H1 (cell line): ENCODE measurements around the gene MMP24OS. TPM values are rescaled to one million over a fixed set of nuclear protein-coding genes. Genes with fewer than 3 reads are reported as not detected.

Source experiments
- CTCF ChIA-PET: fragments of 300-600 bp; sonication (Branson Sonifier 250); formaldehyde crosslinking; loops from one replicate; lab custom pipeline; 2021; ENCODE audit not compliant: partially characterized antibody; lab: Charles Lee
- POLR2A ChIA-PET: fragments of 300-600 bp; sonication (Branson Sonifier 250); formaldehyde crosslinking; loops from one replicate; lab custom pipeline; 2021; ENCODE audit warnings: inconsistent platforms; ENCODE audit not compliant: partially characterized antibody; lab: Charles Lee
- DNase-seq, 2 experiments: peaks; one replicate each; pipeline versions ENCODE4 v3.0.0 to v3.0.0-alpha.2; 2010 to 2022; ENCODE audit warnings: low spot score in 2 of 2, low read depth in 1 of 2, mixed read lengths in 1 of 2
- FAIRE-seq: peaks from 2 replicates; lab custom pipeline; 2011; peaks lifted over from hg19 to GRCh38; lab: Jason Lieb, UNC
- H2AFZ ChIP-seq: 2 replicates; pipeline ENCODE4 v1.8.1; 2012; ENCODE audit warnings: low read length, inconsistent platforms
- H2AK5ac ChIP-seq: 2 replicates; pipeline ENCODE4 v1.6.1; 2013; ENCODE audit warnings: low read depth, low read length
- H2BK120ac ChIP-seq: replicated peaks from 2 replicates; pipeline ENCODE3; 2013; ENCODE audit warnings: low read depth, low read length, inconsistent platforms
- H2BK12ac ChIP-seq: 2 replicates; pipeline ENCODE4 v1.6.1; 2013; ENCODE audit warnings: low read depth, low read length
- H2BK15ac ChIP-seq: 2 replicates; pipeline ENCODE4 v1.6.1; 2013; ENCODE audit warnings: low read length
- H2BK20ac ChIP-seq: 2 replicates; pipeline ENCODE4 v1.6.1; 2013; ENCODE audit warnings: low read length
- H2BK5ac ChIP-seq: 2 replicates; pipeline ENCODE4 v1.6.1; 2013; ENCODE audit warnings: low read depth, low read length
- H3K14ac ChIP-seq: 2 replicates; pipeline ENCODE4 v1.6.1; 2013; ENCODE audit warnings: inconsistent platforms; ENCODE audit not compliant: insufficient read length
- H3K18ac ChIP-seq: 2 replicates; pipeline ENCODE4 v1.6.1; 2013; ENCODE audit warnings: low read length; ENCODE audit errors: extremely low read depth
- H3K23ac ChIP-seq: 2 replicates; pipeline ENCODE4 v1.6.1; 2013; ENCODE audit warnings: inconsistent platforms; ENCODE audit not compliant: insufficient read length
- H3K23me2 ChIP-seq: 2 replicates; pipeline ENCODE4 v1.6.1; 2013; ENCODE audit warnings: low read depth, low read length
- H3K27ac ChIP-seq: 2 replicates; pipeline ENCODE4 v1.6.1; 2011; ENCODE audit warnings: low read depth, low read length, inconsistent platforms
- H3K27me3 ChIP-seq, 4 experiments: replicated peaks in 1 of 4; 1 replicate in 1 of 4; 2 replicates in 3 of 4; pipeline versions ENCODE4 v1.6.1 to v1.8.1; 2011 to 2013; ENCODE audit warnings: low read length in 3 of 4, mild to moderate bottlenecking in 3 of 4, inconsistent platforms in 2 of 4, mixed read lengths in 2 of 4, moderate library complexity in 1 of 4; ENCODE audit not compliant: control insufficient read depth in 3 of 4, insufficient read depth in 3 of 4; ENCODE audit errors: extremely low read depth in 1 of 4
- H3K36me3 ChIP-seq, 4 experiments: 2 replicates each; pipeline versions ENCODE4 v1.6.1 to v1.8.1; 2011 to 2013; ENCODE audit warnings: mild to moderate bottlenecking in 4 of 4, low read length in 3 of 4, moderate library complexity in 2 of 4, control low read depth in 1 of 4, inconsistent platforms in 1 of 4; ENCODE audit not compliant: insufficient read depth in 4 of 4, control insufficient read depth in 2 of 4
- H3K4ac ChIP-seq: replicated peaks from 2 replicates; pipeline ENCODE3; 2013; ENCODE audit warnings: low read length, low read depth, mixed read lengths, inconsistent platforms; ENCODE audit not compliant: insufficient read length
- H3K4me1 ChIP-seq, 4 experiments: replicated peaks in 1 of 4; 1 replicate in 1 of 4; 2 replicates in 3 of 4; pipeline versions ENCODE4 v1.6.1 to v1.8.1; 2011 to 2013; ENCODE audit warnings: low read length in 3 of 4, inconsistent platforms in 2 of 4, mixed read lengths in 1 of 4; ENCODE audit not compliant: insufficient read depth in 4 of 4, control insufficient read depth in 3 of 4
- H3K4me2 ChIP-seq, 2 experiments: 2 replicates each; pipeline versions ENCODE4 v1.6.1 to v1.8.1; 2011 to 2013; ENCODE audit warnings: low read depth in 2 of 2, low read length in 2 of 2, control low read depth in 1 of 2, inconsistent platforms in 1 of 2, mild to moderate bottlenecking in 1 of 2; ENCODE audit not compliant: insufficient read depth in 1 of 2
- H3K4me3 ChIP-seq, 4 experiments: fragments of 200-600, 300-600 bp in 1 of 4; sonication (generic), shearing (Covaris generic), sonication (Bioruptor Twin) in 1 of 4; 2 replicates each; pipeline versions ENCODE4 v1.5.1 to v1.8.1; 2011 to 2016; ENCODE audit warnings: low read length in 4 of 4, low read depth in 3 of 4, control low read depth in 2 of 4, inconsistent platforms in 2 of 4, mild to moderate bottlenecking in 2 of 4, mixed read lengths in 1 of 4, moderate library complexity in 1 of 4; ENCODE audit not compliant: insufficient read depth in 2 of 4; ENCODE audit errors: extremely low read depth in 1 of 4
- H3K56ac ChIP-seq: replicated peaks from 2 replicates; pipeline ENCODE3; 2013; ENCODE audit warnings: low read depth, mild to moderate bottlenecking, mixed read lengths, low read length, inconsistent platforms; ENCODE audit not compliant: insufficient read length
- H3K79me1 ChIP-seq: 2 replicates; pipeline ENCODE4 v1.6.1; 2013; ENCODE audit warnings: low read depth, low read length, control low read depth
- H3K79me2 ChIP-seq, 2 experiments: 2 replicates each; pipeline versions ENCODE4 v1.6.1 to v1.8.1; 2012 to 2013; ENCODE audit warnings: low read length in 2 of 2, mild to moderate bottlenecking in 2 of 2, inconsistent platforms in 1 of 2; ENCODE audit not compliant: insufficient read depth in 2 of 2, control insufficient read depth in 1 of 2
- H3K9ac ChIP-seq, 4 experiments: replicated peaks in 1 of 4; 1 replicate in 1 of 4; 2 replicates in 3 of 4; pipeline versions ENCODE4 v1.6.1 to v1.8.1; 2011 to 2013; ENCODE audit warnings: low read depth in 3 of 4, low read length in 3 of 4, control low read depth in 2 of 4, mild to moderate bottlenecking in 2 of 4, moderate library complexity in 2 of 4, inconsistent platforms in 1 of 4; ENCODE audit errors: extremely low read depth in 1 of 4
- H3K9me3 ChIP-seq, 2 experiments: 2 replicates each; pipeline versions ENCODE4 v1.6.1 to v1.8.1; 2012 to 2013; ENCODE audit warnings: mild to moderate bottlenecking in 2 of 2, moderate library complexity in 2 of 2, control low read depth in 1 of 2, inconsistent platforms in 1 of 2, low read depth in 1 of 2, low read length in 1 of 2, mixed read lengths in 1 of 2; ENCODE audit not compliant: insufficient read depth in 2 of 2
- H4K20me1 ChIP-seq, 2 experiments: replicated peaks in 1 of 2; 2 replicates each; pipeline versions ENCODE3 to v1.8.1; 2011 to 2013; ENCODE audit warnings: inconsistent platforms in 2 of 2, low read length in 2 of 2, mild to moderate bottlenecking in 1 of 2; ENCODE audit not compliant: insufficient read depth in 2 of 2, control insufficient read depth in 1 of 2
- H4K5ac ChIP-seq: 2 replicates; pipeline ENCODE4 v1.6.1; 2013; ENCODE audit warnings: low read length, low read depth, mixed read lengths, inconsistent platforms; ENCODE audit not compliant: insufficient read length
- H4K8ac ChIP-seq: 2 replicates; pipeline ENCODE4 v1.8.0; 2013; ENCODE audit warnings: mild to moderate bottlenecking, moderate library complexity, low read length, inconsistent platforms; ENCODE audit not compliant: insufficient read depth; ENCODE audit errors: extremely low read depth
- H4K91ac ChIP-seq: replicated peaks from 2 replicates; pipeline ENCODE3; 2013; ENCODE audit warnings: low read length, mixed read lengths, inconsistent platforms; ENCODE audit not compliant: insufficient read length
- CREB1 ChIP-seq: IDR thresholded peaks from 2 replicates; pipeline ENCODE4 v1.6.1; 2012; ENCODE audit warnings: inconsistent platforms
- HDAC2 ChIP-seq, 2 experiments: fragments of 300-600 bp in 1 of 2; sonication (generic) in 1 of 2; IDR thresholded peaks; 2 replicates each; pipeline ENCODE4 v1.6.1; 2011 to 2012; ENCODE audit warnings: low read depth in 2 of 2, low read length in 2 of 2, mild to moderate bottlenecking in 2 of 2, moderate library complexity in 2 of 2, borderline replicate concordance in 1 of 2, inconsistent platforms in 1 of 2
- HDAC6 ChIP-seq: IDR thresholded peaks from one replicate; pipeline ENCODE4 v1.7.1; 2012; ENCODE audit warnings: low read depth, mild to moderate bottlenecking, inconsistent platforms, low read length, moderate library complexity
- JUN ChIP-seq: IDR thresholded peaks from 2 replicates; pipeline ENCODE4 v1.6.1; 2011; ENCODE audit warnings: low read depth, mild to moderate bottlenecking, improper control_type of control experiment, low read length
- JUND ChIP-seq: IDR thresholded peaks from 2 replicates; pipeline ENCODE4 v1.6.1; 2011; ENCODE audit warnings: mild to moderate bottlenecking, improper control_type of control experiment, low read length
- NANOG ChIP-seq: IDR thresholded peaks from 2 replicates; pipeline ENCODE4 v1.6.1; 2011; ENCODE audit warnings: low read length, low read depth, mild to moderate bottlenecking, inconsistent platforms; ENCODE audit not compliant: insufficient read depth, poor library complexity, severe bottlenecking
- PHF8 ChIP-seq: fragments of 200-600 bp; sonication (generic); conservative IDR thresholded peaks from 2 replicates; pipeline ENCODE4 v1.7.1; 2012; ENCODE audit warnings: low read depth, mild to moderate bottlenecking, inconsistent platforms, low read length, moderate library complexity
- SIRT6 ChIP-seq: IDR thresholded peaks from one replicate; pipeline ENCODE4 v1.7.1; 2012; ENCODE audit warnings: low read length, inconsistent platforms
- SP1 ChIP-seq: IDR thresholded peaks from 2 replicates; pipeline ENCODE4 v1.6.1; 2011; ENCODE audit warnings: low read depth, low read length
- SP2 ChIP-seq: IDR thresholded peaks from 2 replicates; pipeline ENCODE4 v1.6.1; 2012; ENCODE audit warnings: mild to moderate bottlenecking, low read length, inconsistent platforms
- TAF1 ChIP-seq: IDR thresholded peaks from 2 replicates; pipeline ENCODE4 v1.6.1; 2011; ENCODE audit warnings: mild to moderate bottlenecking, low read depth, low read length
- TAF7 ChIP-seq: optimal IDR thresholded peaks from 2 replicates; pipeline ENCODE3; 2011; ENCODE audit warnings: low read depth, mild to moderate bottlenecking, inconsistent platforms, low read length, moderate library complexity, borderline replicate concordance
- TBP ChIP-seq: IDR thresholded peaks from 2 replicates; pipeline ENCODE4 v1.6.1; 2011; ENCODE audit warnings: low read depth, low read length, improper control_type of control experiment
- WGBS, 2 experiments: shearing (Covaris generic) in 1 of 2; methylation state at CpG; one replicate each; pipeline versions ENCODE4 v1.1.6 to v1.1.7; 2013 to 2015; ENCODE audit warnings: low lambda C conversion rate in 2 of 2, mixed read lengths in 2 of 2, inconsistent platforms in 1 of 2, low coverage in 1 of 2, missing lambda C conversion rate in 1 of 2; ENCODE audit not compliant: insufficient replicate concordance in 2 of 2, insufficient coverage in 1 of 2, insufficient read length in 1 of 2; ENCODE audit errors: extremely low coverage in 1 of 2, missing lambda C conversion rate in 1 of 2; 5-methylcytosine and 5-hydroxymethylcytosine counted together
- polyA plus RNA-seq, 7 experiments: library from polyadenylated mRNA; depleted of rRNA in 3 of 7; stranded (reverse) in 5 of 7; unstranded in 2 of 7; fragments of >200 nt in 5 of 7; fragments of 200-250 nt in 2 of 7; gene quantifications; 1 replicate in 5 of 7; 2 replicates in 1 of 7; 4 replicates in 1 of 7; pipeline versions ENCODE4 v1.2.1 to v1.2.3, GENCODE V29; 2011 to 2013; ENCODE audit warnings: missing spikeins in 2 of 7, mixed read lengths in 2 of 7
- total RNA-seq: library from RNA; stranded (reverse); fragmentation: NEBNext Ultra II Directional; extraction: Animal tissue kit (Norgen Biotek cat#: 25700); gene quantifications from 2 replicates; pipeline ENCODE4 v1.2.1, GENCODE V29; 2021

The MMP24OS gene
- total and polyA plus RNA-seq, 2 of the 8 experiments (the other 6 are each of a cell fraction or from before 2014, with no cell fraction given) = 19.0 to 21.3 TPM

GRCh38 chr20:35317416-35318210 lies 39.7 kb upstream of the MMP24OS start:
- no peaks in the 10 kb centered on the region; the same call in 1 of the 2 replicates for H3K79me1 ChIP-seq
- no peak overlapping the region for H3K4me3 ChIP-seq
- no peak overlapping the region for H3K4ac ChIP-seq
- ChIA-PET CTCF (interaction anchor here (0.6 to 7.3 kb wide), 4 partner anchors 11 to 1912 kb away, joined by 3 to 106 read pairs (median 8); no protein-coding TSS in a partner anchor), POLR2A (interaction anchor here (0.8 to 1.3 kb wide), 3 partner anchors 9 to 12 kb away, joined by 3 to 5 read pairs (median 3); no protein-coding TSS in a partner anchor)
- no peak overlapping the region for H3K4me2 ChIP-seq
- H3K56ac ChIP-seq = no peak overlapping the region
- no peaks in the 10 kb centered on the region for H3K9me3 ChIP-seq
- no peak overlapping the region for H4K8ac ChIP-seq
- no peak overlapping the region for H3K14ac ChIP-seq
- H3K79me2 ChIP-seq = no peaks in the 10 kb centered on the region
- peaks cover 0 to 4% (median 0%) of the 10 kb centered on the region in 4 experiments; a peak in 1 of 8 replicates for H3K36me3 ChIP-seq
- FAIRE-seq = no peak
- H2BK20ac ChIP-seq = no peak overlapping the region
- no peak overlapping the region for H2BK120ac ChIP-seq
- H3K18ac ChIP-seq = no peak overlapping the region
- no peak overlapping the region for H2BK5ac ChIP-seq
- no peaks in the 10 kb centered on the region for H3K23me2 ChIP-seq
- peaks cover 3 to 11% (median 3%) of the 10 kb centered on the region in 4 experiments; a peak in 6 of 7 replicates for H3K4me1 ChIP-seq
- H4K5ac ChIP-seq = no peak overlapping the region
- no peak overlapping the region for H2BK12ac ChIP-seq
- no peak overlapping the region for H3K27ac ChIP-seq
- H4K20me1 ChIP-seq = peaks cover 1% of the 10 kb centered on the region in 2 experiments
- no peak overlapping the region for H2AFZ ChIP-seq
- H3K23ac ChIP-seq = no peak overlapping the region
- DNase-seq = no peak
- peak overlapping the region in 1 of 4 experiments; percentile 15; a peak in 1 of 7 replicates for H3K9ac ChIP-seq
- no peaks in the 10 kb centered on the region; a peak in 2 of 7 replicates for H3K27me3 ChIP-seq
- H4K91ac ChIP-seq = no peak overlapping the region
- H2BK15ac ChIP-seq = no peak overlapping the region
- whole genome bisulfite sequencing, 2 experiments = 86% methylated on average over 5 of the region's 5 CpGs; no CpG with 5 or more reads in 1 of the 2 experiments
- no peak overlapping the region for H2AK5ac ChIP-seq
- TF ChIP-seq JUND = no peak
- no peak for TF ChIP-seq SIRT6
- TF ChIP-seq HDAC2 (IDR thresholded peaks at IDR 0.05; ENCODE audit: borderline replicate concordance in 1 of 2, low read depth in 2 of 2, low read length in 2 of 2) = no peak
- TF ChIP-seq JUN = no peak
- no peak for TF ChIP-seq TAF7
- TF ChIP-seq TAF1 = no peak
- no peak for TF ChIP-seq PHF8
- no peak for TF ChIP-seq SP1
- TF ChIP-seq CREB1 = no peak
- TF ChIP-seq NANOG = no peak
- TF ChIP-seq SP2 = no peak
- TF ChIP-seq HDAC6 = no peak
- TF ChIP-seq TBP = no peak
